Naive thymus-derived CD4-positive, alpha-beta T cell (primary cell): ENCODE data around the gene KRTCAP2. TPM values are rescaled to one million over a fixed set of nuclear protein-coding genes. Genes with fewer than 3 reads are reported as not detected.
A peak's percentile ranks its signal among the peaks of the same experiment; 100 is the strongest.

ENCODE experiments used
- ATAC-seq: fragments of 150-1000 bp; cut with Tn5 transposase; 2 replicates; pipeline ENCODE4 v1.10.0; 2021; ENCODE audit warnings: mild to moderate bottlenecking, moderate library complexity
- CTCF ChIA-PET: fragments of 350-600 bp; sonication (Branson Sonifier 250); formaldehyde crosslinking; loops from one replicate; lab custom pipeline; 2021; ENCODE audit warnings: antibody characterized with exemption; lab: Charles Lee
- POLR2A ChIA-PET: fragments of 350-600 bp; sonication (Branson Sonifier 250); formaldehyde crosslinking; loops from one replicate; lab custom pipeline; 2021; ENCODE audit warnings: antibody characterized with exemption, inconsistent platforms; lab: Charles Lee
- DNase-seq, 9 donors: peaks; one replicate each; pipeline versions ENCODE4 v3.0.0 to v3.0.0-alpha.2; 2020 to 2022; ENCODE audit warnings: mixed read lengths in 1 of 9
- H3K27ac ChIP-seq: one replicate; pipeline ENCODE4 v1.7.0; 2013; ENCODE audit warnings: mild to moderate bottlenecking, low read depth, low read length, moderate library complexity
- H3K27me3 ChIP-seq, 2 donors: one replicate each; pipeline ENCODE4 v1.7.0; 2013; ENCODE audit warnings: low read length in 2 of 2, mild to moderate bottlenecking in 2 of 2, moderate library complexity in 2 of 2; ENCODE audit not compliant: control insufficient read depth in 2 of 2, insufficient read depth in 2 of 2
- H3K36me3 ChIP-seq, 3 experiments: 1 replicate in 2 of 3; 2 replicates in 1 of 3; pipeline ENCODE4 v1.7.0; 2013; ENCODE audit warnings: low read length in 3 of 3, mild to moderate bottlenecking in 3 of 3, moderate library complexity in 1 of 3; ENCODE audit not compliant: insufficient read depth in 3 of 3, control insufficient read depth in 2 of 3
- H3K4me1 ChIP-seq, 2 donors: one replicate each; pipeline ENCODE4 v1.7.0; 2013; ENCODE audit warnings: low read length in 2 of 2, mild to moderate bottlenecking in 2 of 2, moderate library complexity in 1 of 2; ENCODE audit not compliant: control insufficient read depth in 2 of 2, insufficient read depth in 2 of 2
- H3K4me3 ChIP-seq: 2 replicates; pipeline ENCODE4 v1.7.0; 2013; ENCODE audit warnings: mild to moderate bottlenecking, low read length
- H3K9me3 ChIP-seq, 3 experiments: 1 replicate in 2 of 3; 2 replicates in 1 of 3; pipeline ENCODE4 v1.7.0; 2013; ENCODE audit warnings: low read length in 3 of 3; ENCODE audit not compliant: control insufficient read depth in 2 of 3
- H3K27ac Mint-ChIP-seq, 9 donors: one replicate each; pipeline ENCODE4 v1.8.0; 2020 to 2022; ENCODE audit warnings: mixed read lengths in 9 of 9, mild to moderate bottlenecking in 8 of 9, moderate library complexity in 5 of 9, inconsistent platforms in 2 of 9
- H3K27me3 Mint-ChIP-seq, 5 donors: one replicate each; pipeline ENCODE4 v1.8.0; 2021 to 2022; ENCODE audit warnings: mixed read lengths in 5 of 5, mild to moderate bottlenecking in 1 of 5
- H3K36me3 Mint-ChIP-seq, 5 donors: one replicate each; pipeline ENCODE4 v1.8.0; 2020 to 2022; ENCODE audit warnings: mixed read lengths in 5 of 5, mild to moderate bottlenecking in 3 of 5, inconsistent platforms in 1 of 5
- H3K4me1 Mint-ChIP-seq, 7 donors: one replicate each; pipeline ENCODE4 v1.8.0; 2020 to 2022; ENCODE audit warnings: mixed read lengths in 7 of 7, mild to moderate bottlenecking in 3 of 7, inconsistent platforms in 1 of 7
- H3K4me3 Mint-ChIP-seq, 10 donors: one replicate each; pipeline ENCODE4 v1.8.0; 2020 to 2022; ENCODE audit warnings: mild to moderate bottlenecking in 10 of 10, mixed read lengths in 10 of 10, moderate library complexity in 6 of 10, inconsistent platforms in 2 of 10
- H3K9me3 Mint-ChIP-seq, 11 donors: one replicate each; pipeline ENCODE4 v1.8.0; 2020 to 2022; ENCODE audit warnings: mixed read lengths in 11 of 11, mild to moderate bottlenecking in 4 of 11, inconsistent platforms in 1 of 11, moderate library complexity in 1 of 11
- intact Hi-C, 2 donors: fragments of 100-400 bp; cut with micrococcal nuclease; formaldehyde crosslinking; loops; one replicate each; pipeline ENCODE4 v1.15.1; 2023
- polyA plus RNA-seq, 2 donors: library from polyadenylated mRNA; unstranded; fragments of 300-500 nt; fragmentation: Illumina TruSeq; gene quantifications; one replicate each; pipeline ENCODE4 v1.2.3, GENCODE V29; 2021
- total RNA-seq, 6 experiments: library from RNA in 5 of 6; stranded (reverse) in 5 of 6; gene quantifications; 1 replicate in 5 of 6; 2 replicates in 1 of 6; pipeline ENCODE4 v1.2.3 and lab custom pipeline; 2021 to 2026

KRTCAP2 gene
- total and polyA plus RNA-seq, 7 experiments from 2014 or later: 97.4 to 469 (median 159) TPM

DNA sequence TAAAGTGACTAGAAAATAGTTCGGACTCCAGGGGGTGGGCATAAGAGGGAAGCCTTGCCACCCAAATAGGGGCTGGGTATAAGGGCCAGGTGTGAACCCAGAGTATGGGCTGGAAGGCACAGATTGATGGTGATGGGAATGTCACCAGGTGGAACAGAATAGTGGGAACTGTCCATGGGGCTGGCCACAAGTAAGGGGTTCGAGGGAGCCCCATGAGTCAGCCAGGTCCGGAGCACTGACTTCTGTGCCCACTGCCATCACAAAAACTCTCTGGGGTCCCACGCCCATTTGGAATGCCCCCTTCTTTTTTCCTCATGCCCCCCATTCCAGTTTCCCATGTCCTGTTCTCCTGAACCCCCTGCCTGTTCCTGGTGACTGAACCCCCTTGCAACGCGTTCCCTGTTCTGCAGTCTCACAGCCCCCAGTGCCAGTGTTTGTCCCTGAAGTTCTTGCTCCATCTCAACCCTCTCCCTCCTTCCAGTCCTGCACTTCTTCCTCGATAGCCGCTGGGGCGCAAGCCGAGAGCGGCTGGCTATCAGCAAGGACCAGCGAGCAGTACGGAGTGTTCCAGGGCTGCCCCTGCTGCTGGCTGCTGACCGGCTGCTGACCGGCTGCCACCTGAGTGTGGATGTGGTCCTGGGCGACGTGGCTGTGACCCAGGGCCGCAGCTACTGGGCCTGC is 8.4 kb upstream of the KRTCAP2 start:
- H3K4me1 ChIP-seq: peaks cover 0 to 6% of the 10 kb centered on the region in 2 donors
- Mint-ChIP-seq H3K9me3 (peaks cover 0 to 1% (median 0%) of the 10 kb centered on the region in 11 donors), H3K4me1 (peaks cover 3 to 18% (median 5%) of the 10 kb centered on the region in 7 donors), H3K36me3 (peaks cover 0 to 18% (median 3%) of the 10 kb centered on the region in 5 donors), H3K27ac (no peak overlapping the region), H3K27me3 (no peaks in the 10 kb centered on the region), H3K4me3 (no peak overlapping the region)
- DNase-seq (no peak), ATAC-seq (no peak)
- ChIA-PET CTCF (no interaction called here), POLR2A (no interaction called here)
- intact Hi-C loops: no loop called here
- H3K4me3 ChIP-seq: no peak overlapping the region
- H3K9me3 ChIP-seq: no peaks in the 10 kb centered on the region
- peaks cover 0 to 25% (median 0%) of the 10 kb centered on the region in 3 experiments for H3K36me3 ChIP-seq
- no peak overlapping the region for H3K27ac ChIP-seq
- no peaks in the 10 kb centered on the region for H3K27me3 ChIP-seq

DNA sequence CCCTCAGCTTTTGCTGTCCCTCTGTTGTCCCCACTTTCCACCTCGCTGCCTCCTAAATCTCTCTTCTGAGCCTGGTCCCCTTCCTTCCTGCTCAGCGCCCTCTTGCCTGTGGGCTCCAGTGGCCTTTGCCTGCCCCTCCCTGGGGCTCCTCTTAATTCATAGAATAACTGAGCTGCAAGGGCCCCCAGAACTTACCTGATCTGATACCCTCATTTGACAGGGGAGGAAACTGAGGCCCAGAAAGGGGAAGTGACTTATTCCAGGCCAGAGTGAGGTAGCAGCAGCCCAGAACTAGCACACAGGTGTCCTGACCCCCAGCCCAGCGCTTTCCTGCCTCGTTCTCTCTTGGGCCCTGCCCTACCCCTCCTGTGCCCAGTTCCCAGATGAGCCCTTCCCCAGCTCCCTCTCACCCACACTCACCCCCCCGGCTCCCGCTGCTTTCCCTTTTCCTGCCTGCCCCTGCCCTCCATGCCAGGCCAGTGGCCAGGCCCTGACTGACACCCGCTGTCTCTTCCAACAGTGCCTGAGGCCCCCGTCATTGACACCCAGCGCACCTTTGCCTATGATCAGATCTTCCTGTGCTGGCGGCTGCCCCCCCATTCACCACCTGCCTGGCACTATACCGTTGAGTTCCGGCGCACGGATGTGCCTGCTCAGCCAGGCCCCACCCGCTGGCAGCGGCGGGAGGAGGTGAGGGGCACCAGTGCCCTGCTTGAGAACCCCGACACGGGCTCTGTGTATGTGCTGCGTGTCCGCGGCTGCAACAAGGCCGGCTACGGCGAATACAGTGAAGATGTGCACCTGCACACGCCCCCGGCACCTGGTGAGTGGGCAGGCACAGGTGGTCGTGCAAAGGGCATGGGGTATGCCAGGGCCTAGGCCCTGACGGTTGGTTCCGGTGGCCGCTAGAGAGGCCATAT is 6.3 kb upstream of the KRTCAP2 start:
- Histone ChIP-seq H3K9me3 (no peaks in the 10 kb centered on the region), H3K4me3 (no peak overlapping the region), H3K4me1 (peaks cover 0 to 9% of the 10 kb centered on the region in 2 donors), H3K27ac (no peak overlapping the region), H3K27me3 (no peaks in the 10 kb centered on the region), H3K36me3 (peaks cover 0 to 25% (median 0%) of the 10 kb centered on the region in 3 experiments)
- Mint-ChIP-seq H3K27me3 (no peaks in the 10 kb centered on the region), H3K4me1 (peaks cover 11 to 25% (median 19%) of the 10 kb centered on the region in 7 donors), H3K9me3 (peaks cover 0 to 1% (median 0%) of the 10 kb centered on the region in 11 donors), H3K36me3 (peaks cover 0 to 23% (median 3%) of the 10 kb centered on the region in 5 donors), H3K4me3 (no peak overlapping the region), H3K27ac (no peak overlapping the region)
- DNase-seq: peak in 1 of 9 donors; percentile 5
- ChIA-PET CTCF (interaction anchor here (0.8 to 1.3 kb wide), 3 partner anchors 14 to 72 kb away, joined by 3 to 5 read pairs (median 3); no protein-coding TSS in a partner anchor), POLR2A (interaction anchor here (1.2 to 1.7 kb wide), 3 partner anchors 15 to 48 kb away, joined by 3 to 4 read pairs (median 4); partner anchors contain the start of gene THBS3)
- ATAC-seq: no peak
- intact Hi-C loops: no loop called here

DNA sequence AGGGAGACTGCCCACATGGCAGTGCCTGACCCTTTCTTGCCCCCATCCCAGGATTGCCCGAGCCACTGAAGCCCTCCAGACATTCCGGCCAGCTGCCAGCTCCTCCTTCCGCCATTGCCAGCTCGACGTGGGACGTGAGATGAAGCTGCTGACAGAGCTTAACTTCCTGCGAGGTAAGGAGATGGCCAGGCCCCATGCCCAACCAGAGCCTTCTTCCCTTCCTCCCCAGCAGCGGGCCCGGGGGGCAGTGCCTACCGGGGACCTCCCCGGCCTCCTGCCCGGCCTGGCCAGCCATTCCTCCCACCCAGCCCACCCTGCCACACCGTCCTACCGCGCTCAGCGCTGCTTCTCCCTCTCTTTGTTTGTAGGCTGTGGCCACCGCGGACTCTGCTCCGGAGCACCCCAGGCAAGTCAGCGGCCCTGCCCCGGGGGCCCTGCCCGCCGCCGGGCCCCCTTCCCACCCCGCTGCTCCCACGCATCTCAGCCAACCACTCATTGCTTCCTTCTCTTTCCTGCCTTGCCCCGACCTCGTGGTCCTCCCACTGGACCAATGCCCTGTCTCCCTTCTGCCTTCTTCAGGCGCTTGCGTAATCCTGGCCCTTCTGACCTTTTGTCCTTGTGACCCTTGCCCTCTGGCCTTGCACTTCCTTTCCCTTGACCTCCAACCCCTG is 5.5 kb upstream of the KRTCAP2 start:
- POLR2A ChIA-PET: interaction anchor here (1.7 to 2.0 kb wide), 2 partner anchors 15 to 29 kb away, joined by 4 to 18 read pairs; partner anchors contain the start of gene THBS3
- Histone ChIP-seq H3K36me3 (peaks cover 0 to 25% (median 0%) of the 10 kb centered on the region in 3 experiments), H3K27ac (no peak overlapping the region), H3K4me1 (peaks cover 1 to 9% of the 10 kb centered on the region in 2 donors), H3K27me3 (no peaks in the 10 kb centered on the region), H3K4me3 (no peak overlapping the region), H3K9me3 (no peaks in the 10 kb centered on the region)
- peaks cover 0 to 1% (median 0%) of the 10 kb centered on the region in 11 donors for H3K9me3 Mint-ChIP-seq
- CTCF ChIA-PET: interaction anchor here (0.6 to 2.4 kb wide), 4 partner anchors 15 to 395 kb away, joined by 3 to 26 read pairs (median 6); no protein-coding TSS in a partner anchor
- H3K36me3 Mint-ChIP-seq: peaks cover 0 to 22% (median 3%) of the 10 kb centered on the region in 5 donors
- peak overlapping the region in 1 of 9 donors; percentile 23 for H3K27ac Mint-ChIP-seq
- peaks cover 12 to 31% (median 25%) of the 10 kb centered on the region in 7 donors for H3K4me1 Mint-ChIP-seq
- ATAC-seq (no peak), DNase-seq (peak in 2 of 9 donors; percentile 2 to 5)
- no peaks in the 10 kb centered on the region for H3K27me3 Mint-ChIP-seq
- no peak overlapping the region for H3K4me3 Mint-ChIP-seq
- intact Hi-C loops: no loop called here

DNA sequence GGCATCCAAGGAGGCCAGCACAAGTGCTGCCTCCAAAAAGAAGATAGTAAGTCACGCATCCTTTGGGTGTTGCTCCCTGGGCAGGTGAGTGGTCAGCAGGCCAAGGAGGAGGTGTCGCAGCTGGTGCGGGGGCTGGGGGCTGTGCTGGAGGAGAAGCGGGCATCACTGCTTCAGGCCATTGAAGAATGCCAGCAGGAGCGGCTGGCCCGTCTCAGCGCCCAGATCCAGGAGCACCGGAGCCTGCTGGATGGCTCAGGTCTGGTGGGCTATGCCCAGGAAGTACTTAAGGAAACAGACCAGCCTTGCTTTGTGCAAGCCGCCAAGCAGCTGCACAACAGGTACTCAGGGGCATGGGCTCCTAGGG is 4.8 kb upstream of the KRTCAP2 start:
- H3K27me3 ChIP-seq: no peaks in the 10 kb centered on the region
- Mint-ChIP-seq H3K27ac (no peak overlapping the region), H3K27me3 (peaks cover 0 to 4% (median 0%) of the 10 kb centered on the region in 5 donors), H3K4me1 (peaks cover 18 to 37% (median 31%) of the 10 kb centered on the region in 7 donors), H3K36me3 (peaks cover 0 to 24% (median 3%) of the 10 kb centered on the region in 5 donors), H3K9me3 (peaks cover 0 to 4% (median 0%) of the 10 kb centered on the region in 11 donors), H3K4me3 (no peak overlapping the region)
- ChIA-PET POLR2A (interaction anchor here (1.2 to 2.0 kb wide), 2 partner anchors 16 to 26 kb away, joined by 4 to 18 read pairs; no protein-coding TSS in a partner anchor), CTCF (interaction anchor here (0.6 to 2.4 kb wide), 6 partner anchors 16 to 395 kb away, joined by 3 to 26 read pairs (median 4); no protein-coding TSS in a partner anchor)
- no peak for ATAC-seq
- peaks cover 4 to 9% of the 10 kb centered on the region in 2 donors for H3K4me1 ChIP-seq
- DNase-seq: peak in 3 of 9 donors; percentile 3 to 15 (median 6)
- no peak overlapping the region for H3K4me3 ChIP-seq
- no peak overlapping the region for H3K27ac ChIP-seq
- H3K9me3 ChIP-seq: no peaks in the 10 kb centered on the region
- H3K36me3 ChIP-seq: peaks cover 0 to 27% (median 0%) of the 10 kb centered on the region in 3 experiments
- intact Hi-C loops: loop anchor here in 1 of 2 donors (2.0 kb wide), 1 partner anchor 15 kb away; no protein-coding TSS in a partner anchor

DNA sequence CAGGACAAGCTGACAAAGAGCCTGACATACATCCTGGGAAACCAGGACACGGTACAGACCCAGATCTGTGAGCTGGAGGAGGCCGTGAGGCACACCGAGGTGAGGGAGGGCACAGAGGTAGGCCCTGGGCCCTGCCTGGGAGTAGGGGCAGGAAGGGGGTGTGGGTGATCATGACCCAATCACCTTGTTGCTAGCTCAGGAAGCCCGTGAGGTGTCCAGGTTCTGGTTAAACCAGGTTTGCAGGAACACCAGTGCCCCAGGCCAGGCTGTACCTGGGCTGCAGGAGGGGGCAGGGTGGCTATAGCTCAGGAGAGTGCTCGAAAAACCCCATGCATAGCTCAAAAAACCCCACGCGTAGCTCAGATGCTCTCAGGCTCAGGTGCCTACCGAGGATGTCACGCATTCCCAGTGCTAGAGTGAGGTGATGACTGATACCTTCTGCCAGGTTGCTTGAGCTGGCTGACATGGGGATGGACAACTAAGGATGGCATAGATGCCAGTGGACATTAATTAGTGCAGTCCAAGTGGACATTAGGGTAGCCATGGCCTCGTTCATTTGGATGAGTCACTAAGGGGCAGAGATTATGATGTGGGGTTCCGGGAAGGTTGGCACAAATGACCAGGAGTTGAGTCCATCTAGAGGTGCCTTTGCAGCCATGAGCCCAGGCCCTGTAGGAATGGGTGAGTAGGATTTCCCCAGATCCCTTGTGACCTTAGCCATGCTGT is 4.3 kb upstream of the KRTCAP2 start:
- peak in 2 of 9 donors; percentile 5 to 19 for DNase-seq
- no peaks in the 10 kb centered on the region for H3K9me3 ChIP-seq
- H3K27me3 Mint-ChIP-seq: peaks cover 0 to 6% (median 0%) of the 10 kb centered on the region in 5 donors
- intact Hi-C loops: loop anchor here in 1 of 2 donors (2.0 kb wide), 1 partner anchor 15 kb away; no protein-coding TSS in a partner anchor
- H3K27me3 ChIP-seq: no peaks in the 10 kb centered on the region
- ChIA-PET POLR2A (interaction anchor here (1.2 to 2.0 kb wide), 3 partner anchors 17 to 30 kb away, joined by 3 to 18 read pairs (median 4); partner anchors contain the start of gene THBS3), CTCF (interaction anchor here (0.6 to 2.4 kb wide), 8 partner anchors 16 to 95 kb away, joined by 3 to 26 read pairs (median 4); no protein-coding TSS in a partner anchor)
- no peak overlapping the region for H3K4me3 ChIP-seq
- peak overlapping the region in 1 of 9 donors; percentile 73 for H3K27ac Mint-ChIP-seq
- H3K9me3 Mint-ChIP-seq: peaks cover 0 to 4% (median 0%) of the 10 kb centered on the region in 11 donors
- H3K4me3 Mint-ChIP-seq: no peak overlapping the region
- no peak overlapping the region for H3K27ac ChIP-seq
- peaks cover 0 to 29% (median 0%) of the 10 kb centered on the region in 3 experiments for H3K36me3 ChIP-seq
- H3K4me1 ChIP-seq: peaks cover 7 to 11% of the 10 kb centered on the region in 2 donors
- peaks cover 21 to 39% (median 34%) of the 10 kb centered on the region in 7 donors for H3K4me1 Mint-ChIP-seq
- no peak for ATAC-seq
- H3K36me3 Mint-ChIP-seq: peaks cover 0 to 24% (median 3%) of the 10 kb centered on the region in 5 donors
